OCI-LY3 (cell line): ENCODE data around the gene CLMN.

Experiments used
- H2AFZ ChIP-seq: fragments of 200-600, 300-600 bp; shearing (Covaris generic); 2 replicates; pipeline ENCODE4 v1.6.0; 2014; ENCODE audit warnings: antibody characterized with exemption, low read depth, low read length
- H3K27ac ChIP-seq: fragments of 200-600, 300-600 bp; sonication (generic); 2 replicates; pipeline ENCODE4 v1.5.1; 2014; ENCODE audit warnings: mild to moderate bottlenecking, low read length, moderate library complexity, mixed read lengths
- H3K27me3 ChIP-seq: fragments of 200-600, 300-600 bp; sonication (generic); 2 replicates; pipeline ENCODE4 v1.6.1; 2014; ENCODE audit warnings: low read depth, low read length, mixed read lengths
- H3K36me3 ChIP-seq: fragments of 200-600, 300-600 bp; sonication (generic); replicated peaks from 2 replicates; pipeline ENCODE3; 2014; ENCODE audit warnings: low read depth, low read length, mixed read lengths
- H3K4me1 ChIP-seq: fragments of 300-600, 200-600 bp; sonication (generic); 2 replicates; pipeline ENCODE4 v1.6.1; 2014; ENCODE audit warnings: low read length, mixed read lengths
- H3K4me2 ChIP-seq: fragments of 200-600, 300-600 bp; sonication (generic); 2 replicates; pipeline ENCODE4 v1.6.1; 2014; ENCODE audit warnings: low read length, mixed read lengths
- H3K4me3 ChIP-seq: fragments of 300-600, 200-600 bp; sonication (generic); 2 replicates; pipeline ENCODE4 v1.5.1; 2014; ENCODE audit warnings: antibody characterized with exemption, mild to moderate bottlenecking, low read length, moderate library complexity
- H3K79me2 ChIP-seq: fragments of 300-600, 200-600 bp; shearing (Covaris generic); 2 replicates; pipeline ENCODE4 v1.6.1; 2014; ENCODE audit warnings: mild to moderate bottlenecking, low read length, mixed read lengths
- H3K9ac ChIP-seq: fragments of 300-600, 200-600 bp; shearing (Covaris generic); 2 replicates; pipeline ENCODE4 v1.6.0; 2014; ENCODE audit warnings: mild to moderate bottlenecking, low read length, moderate library complexity
- H3K9me3 ChIP-seq: fragments of 200-600, 300-600 bp; shearing (Covaris generic); 2 replicates; pipeline ENCODE4 v1.6.1; 2014; ENCODE audit warnings: low read length, mixed read lengths; ENCODE audit not compliant: insufficient read depth
- H4K20me1 ChIP-seq: fragments of 200-600, 300-600 bp; sonication (generic); 2 replicates; pipeline ENCODE4 v1.6.1; 2016; ENCODE audit warnings: low read length, mixed read lengths; ENCODE audit not compliant: insufficient read depth
- CTCF ChIP-seq: fragments of 200-600, 300-600 bp; sonication (generic); IDR thresholded peaks from 2 replicates; pipeline ENCODE4 v1.5.1; 2014; ENCODE audit warnings: antibody characterized with exemption, low read length, low read depth
- EZH2phosphoT487 ChIP-seq: fragments of 200-600 bp; shearing (Covaris generic); IDR thresholded peaks from 2 replicates; pipeline ENCODE4 v1.6.1; 2018; ENCODE audit warnings: antibody characterized with exemption, mixed run types, low read depth

The CLMN gene

GRCh38 chr14:95151561-95151960 is 168.1 kb downstream of the CLMN start:
- Histone ChIP-seq H3K4me1 (peaks cover 24% of the 10 kb centered on the region), H3K9ac (no peak overlapping the region), H3K4me2 (no peak overlapping the region), H3K36me3 (peaks cover 9% of the 10 kb centered on the region), H3K27ac (no peak overlapping the region), H4K20me1 (peaks cover 59% of the 10 kb centered on the region), H3K4me3 (no peak overlapping the region), H3K27me3 (no peaks in the 10 kb centered on the region), H3K79me2 (peaks cover 100% of the 10 kb centered on the region), H2AFZ (no peak overlapping the region), H3K9me3 (no peaks in the 10 kb centered on the region)
- TF ChIP-seq CTCF (no peak), EZH2phosphoT487 (no peak)

DNA sequence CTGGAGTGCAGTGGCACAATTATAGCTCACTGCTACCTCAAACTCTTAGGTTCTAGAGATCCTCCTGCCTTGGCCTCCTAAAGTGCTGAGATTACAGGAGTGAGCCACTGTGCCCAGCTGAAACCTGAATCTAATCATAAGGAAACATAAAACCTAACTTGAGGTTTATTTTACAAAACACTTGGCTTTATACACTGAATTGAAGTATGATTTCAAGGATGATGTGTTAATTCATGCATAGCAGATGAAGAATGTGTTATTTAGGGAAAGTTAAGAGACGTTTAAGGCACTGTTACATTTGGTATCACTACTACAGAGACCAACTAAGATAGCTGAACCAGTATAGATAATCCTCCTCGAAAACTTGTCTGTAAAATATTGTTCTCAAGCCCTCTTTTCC is 168.8 kb downstream of the CLMN start:
- Histone ChIP-seq H3K27ac (no peak overlapping the region), H3K4me1 (peaks cover 28% of the 10 kb centered on the region), H3K36me3 (peaks cover 15% of the 10 kb centered on the region), H3K9me3 (no peaks in the 10 kb centered on the region), H3K9ac (no peak overlapping the region), H3K79me2 (peaks cover 100% of the 10 kb centered on the region), H2AFZ (no peak overlapping the region), H3K4me2 (no peak overlapping the region; the same call in 1 of the 2 replicates), H3K27me3 (no peaks in the 10 kb centered on the region), H3K4me3 (no peak overlapping the region), H4K20me1 (peaks cover 59% of the 10 kb centered on the region)
- no peak for TF ChIP-seq EZH2phosphoT487
- TF ChIP-seq CTCF = no peak

DNA sequence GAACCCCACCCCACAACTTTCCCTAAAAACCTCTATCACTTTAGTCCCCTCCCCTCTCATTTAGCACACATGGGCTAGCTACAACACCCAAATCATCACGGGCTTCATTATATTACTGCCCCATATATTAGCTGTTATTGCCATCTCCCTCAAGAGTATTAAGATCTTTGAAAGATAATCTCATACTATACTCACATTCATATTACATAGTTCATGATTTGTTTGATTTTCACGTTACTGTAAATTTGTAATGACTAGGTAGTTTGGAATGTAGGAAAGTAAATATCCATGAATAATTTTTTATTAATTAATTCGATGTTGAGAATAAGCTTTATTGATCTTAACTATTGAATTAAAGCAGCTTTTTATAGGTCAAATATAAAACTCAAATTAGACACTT is 170.3 kb downstream of the CLMN start:
- peaks cover 19% of the 10 kb centered on the region for H3K36me3 ChIP-seq
- peaks cover 22% of the 10 kb centered on the region for H3K4me1 ChIP-seq
- peaks cover 7% of the 10 kb centered on the region; the same call in 1 of the 2 replicates for H3K9me3 ChIP-seq
- TF ChIP-seq EZH2phosphoT487 (no peak), CTCF (no peak)
- H3K9ac ChIP-seq = no peak overlapping the region
- H3K27ac ChIP-seq = no peak overlapping the region
- no peaks in the 10 kb centered on the region for H3K27me3 ChIP-seq
- no peak overlapping the region for H2AFZ ChIP-seq
- H3K79me2 ChIP-seq = peaks cover 98% of the 10 kb centered on the region
- no peak overlapping the region for H3K4me2 ChIP-seq
- peaks cover 47% of the 10 kb centered on the region for H4K20me1 ChIP-seq
- H3K4me3 ChIP-seq = no peak overlapping the region

DNA sequence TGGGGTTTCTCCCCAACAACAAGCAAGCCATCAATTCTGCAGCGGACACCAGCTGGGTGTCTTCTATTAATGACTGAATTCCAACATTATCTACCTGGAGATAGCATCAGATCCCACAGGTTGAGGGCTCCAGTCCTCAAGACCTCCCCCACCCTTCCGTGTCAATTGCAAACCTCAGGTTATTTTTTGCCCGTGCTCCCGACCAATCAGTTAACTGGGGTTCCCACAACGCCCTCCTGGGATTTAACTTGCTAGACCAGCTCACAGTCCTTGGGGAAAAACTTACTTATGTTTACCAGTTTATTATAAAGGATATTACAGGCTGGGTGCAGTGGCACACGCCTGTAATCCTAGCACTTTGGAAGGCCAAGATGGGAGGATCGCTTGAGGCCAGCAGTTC is 172.1 kb downstream of the CLMN start:
- peaks cover 7% of the 10 kb centered on the region; the same call in 1 of the 2 replicates for H3K9me3 ChIP-seq
- no peaks in the 10 kb centered on the region for H3K27me3 ChIP-seq
- peaks cover 98% of the 10 kb centered on the region for H3K79me2 ChIP-seq
- H3K36me3 ChIP-seq = peaks cover 19% of the 10 kb centered on the region
- H3K27ac ChIP-seq = no peak overlapping the region
- no peak overlapping the region for H3K4me3 ChIP-seq
- H3K4me1 ChIP-seq = peaks cover 32% of the 10 kb centered on the region
- H3K9ac ChIP-seq = no peak overlapping the region
- no peak overlapping the region for H3K4me2 ChIP-seq
- no peak overlapping the region for H2AFZ ChIP-seq
- TF ChIP-seq EZH2phosphoT487 (no peak), CTCF (no peak)
- peaks cover 50% of the 10 kb centered on the region for H4K20me1 ChIP-seq
